Measurements from ENCODE around the gene AHRR. TPM values are rescaled to one million over a fixed set of nuclear protein-coding genes. Genes with fewer than 3 reads are reported as not detected.

The AHRR gene
- total RNA-seq, 2 donors from 2014 or later, result 1.9 to 17.7 TPM

DNA sequence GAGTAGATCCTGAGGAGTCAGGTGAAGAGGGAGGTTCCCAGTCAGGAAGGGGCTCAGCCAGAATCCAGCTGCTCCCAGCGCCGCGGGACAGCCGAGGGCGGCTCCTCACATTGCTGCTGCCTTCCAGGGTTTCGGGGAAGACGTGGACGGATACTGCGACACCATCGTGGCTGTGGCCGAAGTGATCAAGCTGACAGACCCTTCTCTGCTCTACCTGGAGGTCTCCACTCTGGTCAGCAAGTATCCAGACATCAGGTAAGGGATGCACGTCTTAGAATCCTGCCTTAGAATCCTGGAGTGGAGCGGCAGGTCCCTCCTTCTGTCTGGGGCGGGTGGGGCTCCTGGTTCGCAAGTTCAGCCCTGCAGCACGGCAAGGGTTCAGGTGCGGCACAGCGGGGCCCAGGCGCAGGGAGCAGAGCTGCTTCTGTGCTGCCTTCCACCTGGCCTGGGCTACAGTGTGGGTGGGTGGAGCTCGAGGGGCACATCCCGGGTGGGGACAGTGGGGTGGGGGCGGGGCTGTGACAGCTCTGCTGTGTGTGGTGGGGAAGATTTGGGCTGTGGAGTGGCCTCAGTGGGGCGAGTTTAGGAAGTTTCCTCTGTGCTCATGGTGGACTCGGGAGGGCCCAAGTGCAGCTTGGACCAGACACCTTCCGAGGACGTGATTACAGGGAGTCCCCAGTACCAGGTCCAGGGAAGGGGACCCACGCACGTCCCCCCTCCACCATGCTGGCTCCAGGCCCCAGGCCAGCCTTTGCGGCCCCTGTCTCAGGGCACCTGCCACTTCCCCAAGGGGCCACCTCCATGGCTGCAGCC, 144.3 kb downstream of the AHRR start:
- peaks cover 0 to 6% of the 10 kb centered on the region in 2 donors for H3K36me3 ChIP-seq
- H3K9me3 ChIP-seq, result no peaks in the 10 kb centered on the region
- no peak overlapping the region for H3K4me3 ChIP-seq
- WGBS, result 88% methylated on average over 29 of the region's 29 CpGs
- intact Hi-C loops (cut with DNase I), result no loop called here
- no peak for DNase-seq (ENCODE audit: low spot score)
- H3K4me1 ChIP-seq (replicated peaks), result no peaks in the 10 kb centered on the region
- TF ChIP-seq POLR2A (IDR thresholded peaks at IDR 0.05) (no peak), POLR2AphosphoS5 (IDR thresholded peaks at IDR 0.05) (no peak), CTCF (IDR thresholded peaks at IDR 0.05) (no peak)
- no peaks in the 10 kb centered on the region for H3K27me3 ChIP-seq (replicated peaks; ENCODE audit: insufficient read depth)
- H3K27ac ChIP-seq, result no peak overlapping the region

- peaks cover 0 to 6% of the 10 kb centered on the region in 2 donors for H3K36me3 ChIP-seq
- H3K4me3 ChIP-seq, result no peak overlapping the region
- TF ChIP-seq POLR2AphosphoS5 (IDR thresholded peaks at IDR 0.05), result no peak
- no peak for TF ChIP-seq CTCF (IDR thresholded peaks at IDR 0.05)
- no peak for TF ChIP-seq POLR2A (IDR thresholded peaks at IDR 0.05)
- 94% methylated on average over 24 of the region's 30 CpGs for WGBS
- H3K4me1 ChIP-seq (replicated peaks), result peaks cover 4% of the 10 kb centered on the region
- no peaks in the 10 kb centered on the region for H3K27me3 ChIP-seq (replicated peaks; ENCODE audit: insufficient read depth)
- intact Hi-C loops (cut with DNase I), result no loop called here
- H3K27ac ChIP-seq, result no peak overlapping the region
- DNase-seq (ENCODE audit: low spot score), result no peak
- H3K9me3 ChIP-seq, result no peaks in the 10 kb centered on the region
Observed at GRCh38 chr5:466661-467310, 145.3 kb downstream of the AHRR start.

DNA sequence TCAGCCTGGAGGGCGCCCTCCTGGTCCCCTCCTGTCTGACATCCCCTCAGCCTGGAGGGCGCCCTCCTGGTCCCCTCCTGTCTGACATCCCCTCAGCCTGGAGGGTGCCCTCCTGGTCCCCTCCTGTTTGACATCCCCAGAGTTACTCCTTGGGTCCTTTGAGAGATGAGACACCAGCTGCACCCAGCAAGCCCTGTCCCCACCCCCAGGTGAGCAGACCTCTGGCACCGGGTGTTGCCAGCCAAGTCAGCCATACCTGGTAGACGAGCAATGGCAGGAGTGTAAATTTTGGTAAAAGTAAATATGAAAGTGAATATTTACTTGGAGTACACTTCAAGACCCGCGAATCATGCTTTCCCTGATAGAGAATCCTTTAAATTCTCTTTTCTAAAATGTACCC, 146.9 kb downstream of the AHRR start:
- Histone ChIP-seq H3K27ac (no peak overlapping the region), H3K4me3 (no peak overlapping the region), H3K27me3 (replicated peaks; ENCODE audit: insufficient read depth) (no peaks in the 10 kb centered on the region), H3K36me3 (no peaks in the 10 kb centered on the region), H3K4me1 (replicated peaks) (peaks cover 12% of the 10 kb centered on the region), H3K9me3 (no peaks in the 10 kb centered on the region)
- DNase-seq (ENCODE audit: low spot score), result no peak
- intact Hi-C loops (cut with DNase I), result no loop called here
- no peak for TF ChIP-seq CTCF (IDR thresholded peaks at IDR 0.05)
- no peak for TF ChIP-seq POLR2AphosphoS5 (IDR thresholded peaks at IDR 0.05)
- no peak for TF ChIP-seq POLR2A (IDR thresholded peaks at IDR 0.05)
- WGBS, result 82% methylated on average over 4 of the region's 6 CpGs

- WGBS, result 92% methylated on average over 19 of the region's 19 CpGs
- intact Hi-C loops (cut with DNase I), result loop anchor here (10.0 kb wide), 2 partner anchors 145 to 425 kb away; partner anchors contain the start of genes BRD9, CEP72 and TRIP13
- no peaks in the 10 kb centered on the region for H3K27me3 ChIP-seq (replicated peaks; ENCODE audit: insufficient read depth)
- H3K36me3 ChIP-seq, result no peaks in the 10 kb centered on the region
- TF ChIP-seq CTCF (IDR thresholded peaks at IDR 0.05) (no peak), POLR2AphosphoS5 (IDR thresholded peaks at IDR 0.05) (no peak), POLR2A (IDR thresholded peaks at IDR 0.05) (no peak)
- no peaks in the 10 kb centered on the region for H3K9me3 ChIP-seq
- H3K4me1 ChIP-seq (replicated peaks), result peaks cover 12% of the 10 kb centered on the region
- no peak overlapping the region for H3K27ac ChIP-seq
- H3K4me3 ChIP-seq, result no peak overlapping the region
- DNase-seq (ENCODE audit: low spot score), result no peak
Observed at GRCh38 chr5:469752-470483, 148.4 kb downstream of the AHRR start.
